GM10266 (cell line): ENCODE measurements around the gene CCL14.

Source experiments
- DNase-seq: peaks from one replicate; pipeline ENCODE4 v3.0.0; 2012; ENCODE audit errors: extremely low spot score
- CTCF ChIP-seq: IDR thresholded peaks from 2 replicates; pipeline ENCODE4 v1.5.1; 2012; ENCODE audit warnings: mild to moderate bottlenecking, low read depth; ENCODE audit not compliant: control insufficient read depth, insufficient read depth; ENCODE audit errors: missing control alignments

Gene CCL14

GRCh38 chr17:35986643-35987042 lies at the start of gene CCL14:
Gene CCL14 (minus strand): TSS chr17:35986729. CDS start chr17:35986649, 80 bp downstream.
- DNase-seq, result no peak
- TF ChIP-seq CTCF, result no peak

- TF ChIP-seq CTCF, result no peak
- no peak for DNase-seq
These were observed 49.7 kb upstream of the CCL14 start for GRCh38 chr17:36036235-36036634.

DNA sequence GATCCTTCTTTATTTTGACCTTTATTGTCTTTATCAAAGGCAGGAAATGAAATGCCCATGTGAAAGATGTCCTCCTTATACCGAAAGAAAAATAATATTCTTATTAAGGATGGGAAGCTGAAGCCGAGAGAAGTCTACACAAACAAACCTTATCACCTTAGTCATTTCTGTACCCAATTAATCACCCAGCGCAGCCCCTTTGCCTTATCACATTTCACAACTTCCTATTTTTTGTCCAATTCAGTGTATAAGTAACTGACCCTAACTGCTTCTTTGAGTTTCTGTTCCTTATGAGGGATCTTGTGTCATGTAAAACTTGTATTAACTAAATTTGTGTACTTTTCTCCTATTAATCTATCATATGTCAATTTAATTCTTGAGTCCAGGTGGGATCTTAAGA lies 47.6 kb upstream of the CCL14 start:
- TF ChIP-seq CTCF, result no peak
- DNase-seq, result no peak

GRCh38 chr17:36030956-36031355 lies 44.4 kb upstream of the CCL14 start:
- TF ChIP-seq CTCF, result no peak
- DNase-seq, result no peak

DNA sequence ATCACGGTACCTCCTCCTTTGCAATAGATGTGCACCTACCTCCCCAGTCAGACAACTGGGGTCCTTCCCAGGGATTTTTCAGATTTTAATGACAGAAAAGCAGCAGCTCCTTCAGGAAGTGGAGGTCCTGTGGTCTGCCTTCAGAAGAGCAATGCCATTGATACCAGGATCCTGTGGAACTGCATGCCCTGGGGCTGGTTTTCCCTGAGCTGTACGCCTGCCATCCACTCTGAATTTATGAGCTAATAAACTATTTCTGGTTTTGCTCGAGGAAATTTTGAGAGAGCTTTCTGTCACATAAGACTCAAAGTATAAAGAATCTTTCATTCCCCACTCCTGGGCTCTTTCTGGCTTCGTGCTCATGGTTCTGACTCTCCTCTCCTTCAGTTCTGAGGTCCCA lies 41.2 kb upstream of the CCL14 start:
- TF ChIP-seq CTCF, result no peak
- DNase-seq, result no peak

DNA sequence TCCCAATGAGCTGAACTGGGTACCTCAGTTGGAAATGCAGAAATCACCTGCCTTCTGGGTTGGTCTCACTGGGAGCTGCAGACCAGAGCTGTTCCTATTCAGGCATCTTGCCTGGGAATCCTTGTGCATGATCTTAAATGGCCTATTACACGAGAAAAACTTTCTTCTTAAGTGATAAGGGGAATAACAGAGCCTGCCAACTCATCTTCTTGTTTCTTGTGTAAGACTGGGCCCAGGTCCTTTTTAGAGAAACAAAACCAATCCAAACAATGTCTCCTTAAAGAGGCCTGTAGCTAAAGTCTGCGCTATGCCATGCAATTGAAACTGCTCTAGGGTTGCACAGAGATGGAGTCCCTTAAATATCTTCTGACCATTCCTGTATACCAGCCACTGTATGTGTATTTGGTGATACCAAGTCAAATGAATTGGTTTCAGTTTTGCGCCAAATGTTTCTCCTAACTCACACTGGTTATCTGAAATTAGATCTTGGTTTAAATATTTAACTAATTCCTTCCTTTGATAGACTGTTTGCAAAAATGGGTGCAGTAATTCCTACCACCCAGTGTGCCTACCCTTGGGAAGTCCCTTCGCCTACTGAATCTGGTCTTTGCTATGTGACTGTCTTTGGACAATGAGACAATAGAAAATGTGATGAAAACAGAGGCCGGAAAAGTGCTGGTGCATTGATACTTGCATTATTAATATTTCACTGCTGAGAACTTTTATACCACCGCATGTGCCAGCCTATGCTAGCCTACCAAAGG lies 37.8 kb upstream of the CCL14 start:
- DNase-seq, result no peak
- TF ChIP-seq CTCF, result no peak

- DNase-seq, result no peak
- TF ChIP-seq CTCF, result no peak
These were observed 32.9 kb upstream of the CCL14 start for GRCh38 chr17:36019423-36019822.
